ENCODE measurements around the gene CDKAL1. TPM values are rescaled to one million over a fixed set of nuclear protein-coding genes. Genes with fewer than 3 reads are reported as not detected.
"Not testable (repeated sequence)": the region's sequence is repeated elsewhere in the genome, so short reads cannot be mapped to it uniquely, and the experiment has no call there.

CDKAL1 gene
- total RNA-seq, 1 donor from 2014 or later, result 46.5 TPM

DNA sequence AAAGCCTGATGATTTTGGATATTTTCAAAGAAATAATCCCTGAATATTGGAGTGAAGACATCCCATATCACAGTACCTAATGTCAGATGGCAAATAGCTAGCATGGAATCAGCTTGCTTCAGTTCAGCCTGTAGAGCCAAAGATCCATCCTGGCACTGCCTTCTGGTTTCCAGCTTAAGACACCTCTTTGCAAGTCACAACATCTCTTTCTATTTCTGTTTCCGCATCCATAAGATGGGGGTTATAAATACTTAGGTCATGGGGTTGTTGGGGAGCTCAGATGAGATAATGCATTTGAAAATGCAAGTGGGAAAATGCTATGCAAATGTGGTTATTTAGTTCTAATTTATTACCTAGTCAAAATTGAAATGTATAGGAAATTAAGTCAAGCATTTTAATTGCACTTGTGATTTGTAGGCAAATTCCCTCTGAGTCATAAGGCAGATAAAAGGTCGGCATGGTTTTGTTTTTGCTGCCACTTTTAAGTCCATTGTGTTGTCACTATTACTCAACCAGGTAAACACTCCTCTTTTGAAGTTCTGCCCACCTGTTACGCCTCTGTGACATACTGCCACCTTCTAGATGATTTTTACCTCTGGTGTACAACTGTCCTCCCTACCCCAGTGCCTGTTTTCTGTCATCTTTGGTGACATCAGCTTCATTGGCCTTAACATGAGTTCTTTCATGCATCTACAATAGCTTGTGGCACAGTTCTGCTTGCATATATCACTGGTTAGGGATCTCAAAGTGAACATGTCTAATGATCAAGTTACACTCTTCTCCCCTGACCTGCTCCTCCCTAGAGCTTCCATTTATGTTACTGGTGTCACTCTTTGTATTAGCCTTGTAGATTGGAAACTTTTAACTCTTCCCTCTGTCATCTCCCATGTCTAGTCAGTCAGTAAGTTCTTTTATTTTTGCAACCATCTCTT lies 96.6 kb downstream of the CDKAL1 start:
- FAIRE-seq (no peak), DNase-seq (ENCODE audit: low spot score in 2 of 2) (no peak)

DNA sequence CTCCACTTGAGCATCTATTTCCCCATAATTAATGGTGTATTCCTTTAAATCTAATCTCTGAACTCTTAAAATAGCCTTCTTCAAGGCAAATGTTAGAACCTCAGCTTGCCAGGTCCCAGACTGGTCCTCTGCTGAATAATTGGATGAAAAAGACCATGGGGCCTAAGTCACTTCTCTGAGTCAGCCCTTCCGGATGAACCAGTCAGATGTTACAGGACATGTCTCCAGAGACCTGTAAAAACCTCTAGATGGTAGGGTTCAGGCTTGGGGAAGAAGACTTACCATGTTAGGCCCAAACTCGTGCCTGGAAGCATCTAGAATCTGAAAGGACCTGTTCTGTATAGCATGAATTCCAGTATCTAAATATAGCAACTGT lies 97.3 kb downstream of the CDKAL1 start:
- no peak for DNase-seq (ENCODE audit: low spot score in 2 of 2)
- no peak for FAIRE-seq

DNA sequence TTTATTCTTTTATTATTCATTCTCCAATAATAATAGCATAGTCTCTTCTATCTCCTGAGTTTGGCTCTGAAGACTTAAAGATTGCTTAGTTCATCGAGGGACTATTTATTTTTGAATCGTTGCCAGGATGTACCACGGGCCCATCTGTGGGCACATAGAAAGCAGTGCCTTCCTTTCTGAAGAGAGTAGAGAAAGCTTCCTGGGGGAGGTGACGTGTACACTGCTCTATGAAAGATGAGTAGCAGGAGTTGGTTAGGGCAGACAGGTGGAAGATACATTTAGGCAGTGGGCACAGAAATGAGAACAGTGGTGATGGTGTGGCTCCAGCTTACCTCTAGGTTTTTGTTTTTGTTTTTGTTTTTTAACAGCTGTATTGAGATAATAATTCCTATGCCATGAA lies 98.4 kb downstream of the CDKAL1 start:
- DNase-seq (ENCODE audit: low spot score in 2 of 2) (no peak), FAIRE-seq (no peak)

DNA sequence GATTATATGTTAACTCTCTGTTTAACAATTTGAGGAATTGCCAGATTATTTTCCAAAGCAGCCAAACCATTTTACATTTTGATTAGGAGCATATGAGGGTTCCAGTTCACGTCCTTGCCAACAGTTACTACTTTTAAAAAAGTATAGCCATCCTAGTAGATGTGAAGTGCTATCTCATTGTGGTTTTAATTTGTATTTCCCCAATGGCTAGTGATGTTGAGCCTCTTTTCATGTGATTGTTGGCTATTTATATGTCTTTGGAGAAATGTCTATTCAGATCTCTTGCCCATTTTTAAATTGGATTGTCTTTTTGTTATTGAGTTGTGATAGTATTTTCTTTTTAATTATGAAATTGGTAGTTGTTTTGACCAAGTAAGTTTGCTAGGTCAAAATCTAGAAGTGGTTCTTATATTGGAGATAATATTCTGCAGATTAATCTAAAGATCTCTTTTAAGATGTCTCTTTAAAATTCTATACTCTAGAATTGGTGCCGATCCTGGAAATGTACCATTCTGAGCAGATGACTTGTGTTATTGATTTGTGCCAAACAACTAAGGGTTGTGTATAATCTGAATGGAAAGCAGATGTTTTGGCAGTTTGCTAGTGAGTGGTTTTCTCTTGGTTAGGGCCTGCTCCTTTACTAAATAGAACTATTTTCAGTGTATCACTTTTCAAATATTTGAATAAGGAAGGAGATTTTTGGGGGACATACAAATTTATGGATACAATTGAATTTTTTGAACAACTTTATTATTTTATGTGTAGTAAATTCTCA lies 99.5 kb downstream of the CDKAL1 start:
- no peak for FAIRE-seq

DNA sequence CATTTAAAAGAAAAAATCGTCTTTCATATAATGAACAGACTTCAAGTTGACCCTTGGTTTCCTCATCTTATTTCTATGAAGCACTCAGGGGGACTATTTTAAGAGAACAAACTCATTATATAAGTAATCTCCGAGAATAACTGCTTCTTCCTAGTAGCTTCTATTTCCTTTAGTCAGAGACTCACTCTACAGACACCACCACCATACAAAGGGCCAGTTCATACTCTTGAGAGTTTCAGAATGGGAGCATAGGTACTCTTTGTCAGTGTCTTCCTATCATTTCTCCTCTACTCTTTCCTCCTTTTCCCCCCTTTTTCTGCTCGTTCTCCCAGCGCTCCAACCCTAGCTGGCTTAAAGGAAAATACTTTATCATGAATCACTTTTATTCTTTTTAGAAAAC lies 104.9 kb downstream of the CDKAL1 start:
- DNase-seq (ENCODE audit: low spot score in 2 of 2) (no peak), FAIRE-seq (no peak)

More for the DNA sequence above, 99.5 kb downstream of the CDKAL1 start:
- DNase-seq (ENCODE audit: low spot score in 2 of 2), result no peak

DNA sequence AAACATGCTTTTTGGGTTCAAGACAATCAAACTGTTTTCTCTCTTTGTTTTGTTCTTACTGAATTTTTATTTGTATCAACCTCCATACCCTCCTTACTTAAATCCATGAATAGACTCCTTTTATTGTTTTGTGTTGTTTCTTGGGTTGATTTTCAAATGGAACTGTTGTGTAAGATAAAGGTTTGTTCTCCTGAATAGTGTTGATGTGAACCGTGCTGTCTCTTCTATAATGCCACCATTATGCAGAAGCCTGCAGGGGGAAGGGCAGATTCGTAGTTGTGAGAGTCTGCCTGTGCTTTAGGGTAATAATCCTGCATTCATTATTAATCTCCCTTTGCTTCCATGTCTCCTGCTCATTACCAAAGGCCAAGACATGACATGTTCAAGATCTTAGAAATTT lies 105.9 kb downstream of the CDKAL1 start:
- FAIRE-seq, result no peak
- DNase-seq (ENCODE audit: low spot score in 2 of 2), result no peak

DNA sequence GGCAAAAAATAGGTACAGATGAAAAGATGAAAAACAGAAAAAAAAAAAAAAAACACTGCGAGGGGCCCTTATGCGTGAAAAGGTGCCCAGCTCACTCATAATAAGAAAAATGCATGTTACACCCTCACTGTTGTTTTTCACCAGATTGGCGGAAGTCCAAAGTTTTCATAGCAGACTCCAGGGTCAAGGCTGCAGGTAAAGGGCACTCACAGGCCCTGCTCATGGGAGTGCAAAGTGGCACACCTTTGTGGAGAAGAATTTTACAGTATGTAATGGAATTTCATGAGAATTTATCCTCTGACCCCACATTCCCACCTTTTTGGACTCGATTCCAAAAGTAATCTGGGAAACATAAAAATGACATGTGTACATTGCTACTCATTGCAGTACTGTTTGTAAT lies 108.2 kb downstream of the CDKAL1 start:
- DNase-seq (ENCODE audit: low spot score in 2 of 2) (no peak), FAIRE-seq (no peak)

DNA sequence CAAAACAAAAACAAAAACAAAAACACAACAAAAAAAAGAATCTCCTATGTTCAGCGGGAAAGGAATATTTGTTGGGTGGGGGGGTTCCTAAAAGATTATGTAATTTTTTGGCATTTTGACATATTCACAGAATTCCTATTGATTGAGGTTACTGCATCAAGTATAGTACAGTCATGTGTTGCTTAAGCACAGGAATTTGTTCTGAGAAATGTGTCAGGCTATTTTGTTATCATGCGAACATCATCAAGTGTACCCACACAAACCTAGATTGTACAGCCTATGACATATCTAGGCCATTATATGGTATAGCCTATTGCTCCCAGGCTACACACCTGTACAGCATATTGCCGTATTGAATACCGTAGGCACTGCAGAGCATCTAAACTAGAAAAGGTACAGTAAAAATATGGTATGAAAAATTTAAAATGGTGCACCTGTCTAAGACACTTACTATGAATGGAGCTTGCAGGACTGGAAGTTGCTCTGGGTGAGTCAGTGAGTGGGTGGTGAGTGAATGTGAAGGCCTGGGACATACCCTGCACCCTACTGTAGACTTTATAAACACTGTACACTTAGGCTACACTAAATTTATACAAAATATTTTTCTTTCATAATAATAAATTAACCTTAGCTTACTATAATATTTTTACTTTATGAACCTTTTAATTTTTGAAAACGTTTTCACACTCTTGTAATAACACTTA lies 110.6 kb downstream of the CDKAL1 start:
- FAIRE-seq (no peak), DNase-seq (ENCODE audit: low spot score in 2 of 2) (no peak)

DNA sequence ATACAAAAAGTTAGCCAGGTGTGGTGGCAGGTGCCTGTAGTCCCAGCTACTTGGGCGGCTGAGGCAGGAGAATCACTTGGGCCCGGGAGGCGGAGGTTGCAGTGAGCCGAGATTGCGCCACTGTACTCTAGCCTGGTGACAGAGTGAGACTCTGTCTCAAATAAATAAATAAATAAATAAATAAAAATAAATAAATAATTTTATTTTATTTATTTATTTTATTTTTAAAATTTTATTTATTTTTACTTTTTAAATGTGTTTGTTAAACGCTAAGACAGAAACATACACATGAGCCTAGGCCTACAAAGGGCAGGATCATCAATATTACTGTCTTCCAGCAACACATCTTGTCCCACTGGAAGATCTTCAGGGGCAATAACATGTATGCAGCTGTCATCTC lies 111.3 kb downstream of the CDKAL1 start:
- not testable (repeated sequence) for FAIRE-seq; DNase-seq (ENCODE audit: low spot score in 2 of 2)

DNA sequence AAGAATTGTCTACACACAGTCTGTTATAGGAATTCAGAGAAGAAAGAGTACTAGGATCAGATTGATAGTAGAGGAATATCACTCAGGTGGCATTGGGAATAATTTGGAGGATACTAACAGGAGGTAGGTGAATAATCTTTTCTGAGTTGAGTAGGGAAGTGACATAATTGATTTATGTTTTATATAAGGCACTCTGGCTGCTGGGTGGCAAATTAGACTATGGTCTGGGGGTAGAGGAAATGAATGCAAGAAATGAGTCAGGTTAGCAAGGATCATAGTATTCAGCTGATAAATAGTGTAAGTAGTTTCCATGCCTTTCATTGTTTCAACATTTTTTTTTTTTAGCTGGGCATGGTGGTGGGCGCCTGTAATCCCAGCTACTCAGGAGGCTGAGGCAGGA lies 113.3 kb downstream of the CDKAL1 start:
- DNase-seq (ENCODE audit: low spot score in 2 of 2) (no peak), FAIRE-seq (no peak)

DNA sequence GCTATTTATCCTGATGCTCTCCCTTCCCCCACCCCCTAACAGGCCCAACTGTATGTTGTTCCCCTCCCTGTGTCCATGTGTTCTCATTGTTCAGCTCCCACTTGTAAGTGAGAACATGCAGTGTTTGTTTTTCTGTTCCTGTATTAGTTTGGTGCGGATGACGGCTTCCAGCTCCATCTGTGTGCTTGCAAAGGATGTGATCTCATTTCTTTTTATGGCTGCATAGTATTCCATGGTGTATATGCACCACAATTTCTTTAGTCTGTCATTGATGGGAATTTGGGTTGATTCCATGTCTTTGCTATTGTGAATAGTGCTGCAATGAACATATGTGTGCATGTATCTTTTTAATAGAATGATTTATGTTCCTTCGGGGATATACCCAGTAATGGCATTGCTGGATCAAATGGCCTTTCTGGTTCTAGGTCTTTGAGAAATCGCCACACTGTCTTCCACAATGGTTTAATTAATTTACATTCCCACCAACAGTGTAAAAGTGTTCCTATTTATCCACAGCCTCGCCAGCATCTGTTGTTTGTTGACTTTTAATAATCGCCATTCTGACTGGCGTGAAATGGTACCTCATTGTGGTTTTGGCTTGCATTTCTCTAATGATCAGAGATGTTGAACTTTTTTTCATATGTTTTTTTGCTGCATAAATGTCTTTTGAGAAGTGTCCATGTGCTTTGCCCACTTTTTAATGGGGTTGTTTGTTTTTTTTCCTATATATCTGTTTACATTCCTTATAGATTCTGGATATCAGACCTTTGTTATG lies 115.6 kb downstream of the CDKAL1 start:
- DNase-seq (ENCODE audit: low spot score in 2 of 2); FAIRE-seq: not testable (repeated sequence)

DNA sequence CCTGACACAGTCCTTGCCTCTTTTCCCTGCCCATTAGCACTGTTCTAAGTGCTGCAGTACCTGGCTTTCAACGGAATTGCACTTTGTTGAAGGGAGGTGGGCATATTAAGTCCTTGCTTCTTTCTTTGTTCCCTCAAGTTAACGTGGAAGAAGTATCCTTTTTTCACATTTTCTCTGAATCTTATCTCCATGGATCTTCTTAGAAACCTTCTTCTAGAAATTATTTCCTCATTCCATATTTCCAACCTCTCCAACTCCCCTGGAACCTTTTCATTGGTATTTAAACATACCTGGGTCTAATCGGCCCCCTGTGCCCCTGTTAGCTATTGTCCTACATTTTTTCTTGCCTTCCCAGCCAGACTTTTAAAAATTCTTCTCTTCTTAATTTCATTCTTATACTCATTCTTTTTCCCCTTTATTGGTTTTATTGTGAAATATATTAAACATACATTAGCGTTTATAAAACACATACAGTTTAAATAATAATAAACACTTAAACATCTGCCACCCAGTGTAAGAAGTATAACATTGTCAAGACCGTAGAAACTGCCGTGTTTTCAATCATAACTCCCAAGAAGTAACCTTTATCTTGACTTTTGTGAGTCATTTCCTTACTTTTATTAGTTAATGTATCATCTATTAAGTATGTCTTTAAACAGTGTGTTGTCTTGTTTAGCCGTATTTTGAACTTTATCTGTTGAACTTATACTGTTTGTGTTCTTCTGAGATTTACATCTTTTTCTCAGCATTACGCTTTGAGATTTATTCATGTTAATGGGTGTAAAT lies 118.2 kb downstream of the CDKAL1 start:
- DNase-seq (ENCODE audit: low spot score in 2 of 2) (no peak), FAIRE-seq (no peak)

DNA sequence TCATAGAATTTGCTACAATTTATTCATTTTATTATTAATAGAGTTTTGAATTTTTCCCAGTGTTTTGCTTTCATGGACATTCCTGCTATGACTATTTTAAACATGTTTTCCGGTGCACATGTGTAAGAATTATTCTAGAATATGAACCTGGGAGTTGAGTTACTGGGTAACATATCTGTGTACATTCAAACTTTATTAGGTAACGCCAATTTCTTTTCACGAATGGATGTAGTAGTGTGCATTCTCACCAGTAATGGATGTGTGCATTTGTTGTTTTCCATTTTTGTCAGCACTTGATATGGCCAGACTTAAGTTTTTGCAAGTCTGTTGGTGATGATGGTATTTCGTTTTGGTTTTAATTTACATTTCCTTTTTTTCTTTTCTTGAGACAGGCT lies 118.8 kb downstream of the CDKAL1 start:
- DNase-seq (ENCODE audit: low spot score in 2 of 2) (no peak), FAIRE-seq (no peak)

DNA sequence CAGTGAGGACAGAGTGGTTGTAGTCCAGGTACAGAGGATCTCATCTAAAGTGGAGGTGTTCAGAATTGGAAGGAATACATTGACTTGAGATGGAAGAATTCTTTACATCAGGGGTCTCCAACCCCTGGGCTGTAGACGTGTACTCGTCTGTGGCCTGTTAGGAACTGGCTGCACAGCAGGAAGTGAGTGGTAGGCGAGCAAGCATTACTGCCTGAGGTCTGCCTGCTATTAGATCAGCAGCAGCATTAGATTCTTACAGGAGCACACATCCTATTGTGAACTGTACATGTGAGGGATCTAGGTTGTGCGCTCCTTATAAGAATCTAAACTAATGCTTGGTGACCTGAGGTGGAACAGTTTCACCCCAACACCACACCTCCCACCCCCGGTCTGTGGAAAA lies 121.1 kb downstream of the CDKAL1 start:
- DNase-seq (ENCODE audit: low spot score in 2 of 2) (no peak), FAIRE-seq (no peak)

DNA sequence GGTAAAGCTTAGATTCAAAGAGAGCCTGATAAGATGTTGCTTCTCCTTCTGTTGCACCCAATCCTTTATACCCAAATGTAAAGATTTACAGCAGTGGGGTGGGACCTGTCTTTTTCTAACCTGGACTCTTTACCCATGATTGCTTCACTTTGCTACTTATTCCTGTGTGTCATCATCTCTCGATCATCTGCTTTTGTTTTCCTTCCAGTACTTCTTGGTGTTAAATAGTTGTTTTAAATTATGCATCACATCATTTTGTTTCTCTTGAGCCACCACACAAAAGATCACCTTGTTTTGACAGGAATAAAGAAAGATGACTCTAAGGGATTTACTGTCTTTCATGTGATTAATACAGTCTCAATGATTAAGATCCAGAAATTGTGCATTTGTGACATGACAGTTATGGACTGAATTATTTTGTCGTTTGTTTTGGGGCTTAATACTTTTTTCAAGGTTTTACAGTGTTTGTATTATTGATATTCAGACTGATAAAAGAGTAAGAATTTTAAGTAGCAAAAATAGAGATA lies 123.1 kb downstream of the CDKAL1 start:
- FAIRE-seq, result no peak
- DNase-seq (ENCODE audit: low spot score in 2 of 2), result no peak

DNA sequence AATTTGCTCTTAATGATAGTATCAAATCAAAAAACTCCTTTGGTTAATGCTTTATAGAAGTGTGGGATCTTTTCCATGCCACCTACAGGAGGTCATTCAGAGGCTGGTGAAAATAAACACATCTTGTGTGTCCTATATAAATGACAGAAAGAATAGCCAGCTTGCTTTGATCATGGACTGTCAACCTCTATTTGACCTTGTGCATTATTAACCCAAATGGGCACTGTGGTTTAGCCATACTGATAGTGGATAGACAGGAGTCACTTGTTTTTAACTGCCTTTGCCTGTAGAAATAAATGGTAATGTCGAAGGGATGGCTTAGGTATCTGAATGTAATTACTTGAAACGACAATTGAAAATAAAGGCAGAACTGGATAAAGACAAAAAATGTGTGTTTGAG lies 123.8 kb downstream of the CDKAL1 start:
- FAIRE-seq (no peak), DNase-seq (ENCODE audit: low spot score in 2 of 2) (no peak)

DNA sequence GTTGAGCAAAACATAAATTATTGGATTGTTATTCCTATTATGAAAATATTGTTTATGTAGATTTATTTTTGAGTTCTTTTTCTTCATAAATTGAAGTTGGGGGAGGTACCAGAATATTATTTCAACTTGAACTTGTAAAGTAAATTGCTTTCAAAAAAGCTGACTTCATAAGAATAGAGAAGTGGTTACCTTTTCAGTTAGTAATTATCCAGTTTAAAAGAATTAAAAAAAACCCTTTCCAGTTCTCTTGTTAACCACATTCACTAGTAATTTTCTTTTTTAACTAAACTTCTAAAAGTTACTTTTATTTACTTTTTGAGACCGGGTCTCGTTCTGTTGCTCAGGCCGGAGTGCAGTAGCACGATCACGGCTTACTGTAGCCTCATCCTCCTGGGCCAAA lies 124.3 kb downstream of the CDKAL1 start:
- no peak for DNase-seq (ENCODE audit: low spot score in 2 of 2)
- no peak for FAIRE-seq

DNA sequence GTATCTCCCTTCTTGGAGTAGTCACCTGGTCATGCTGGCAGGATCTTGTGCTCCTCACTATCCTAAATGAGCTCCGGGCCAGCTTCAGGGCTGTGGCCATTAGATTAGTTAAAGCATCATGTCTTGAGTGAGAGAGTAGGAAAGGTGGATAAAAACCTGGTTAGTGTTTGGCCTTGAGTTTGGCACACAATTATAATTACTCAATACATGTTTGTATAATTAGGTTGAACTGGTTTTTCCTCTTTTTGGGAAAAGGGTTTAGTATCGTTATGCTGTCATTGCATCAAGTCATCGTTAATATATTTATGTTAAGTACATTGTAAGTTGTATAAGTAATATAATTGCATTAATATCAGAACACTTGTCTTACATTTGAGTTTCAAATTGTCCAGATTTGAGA lies 126.3 kb downstream of the CDKAL1 start:
- DNase-seq (ENCODE audit: low spot score in 2 of 2) (no peak), FAIRE-seq (no peak)

DNA sequence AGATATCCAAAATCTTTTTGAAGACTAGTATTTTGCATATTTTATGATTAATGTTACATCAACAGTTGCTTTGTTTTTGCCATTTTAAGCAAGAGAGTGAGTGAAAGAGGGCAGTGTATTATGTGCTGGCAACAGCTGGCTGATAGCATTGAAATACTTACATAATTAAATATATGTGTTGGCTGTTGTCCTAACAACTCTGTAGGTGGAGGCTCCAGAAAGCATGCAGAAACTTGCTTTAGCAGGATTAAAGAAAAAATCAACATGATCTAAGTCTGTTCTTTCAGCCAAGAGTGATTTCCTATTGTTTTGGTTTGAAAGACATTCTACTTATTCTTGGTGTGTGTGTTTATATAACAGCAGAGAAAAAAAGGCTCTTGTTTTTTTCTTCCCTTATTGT lies 127.5 kb downstream of the CDKAL1 start:
- no peak for DNase-seq (ENCODE audit: low spot score in 2 of 2)
- FAIRE-seq, result no peak
